Measurements from ENCODE around the gene CHKB.

CHKB gene

GRCh38 chr22:50581950-50582492 is 628 bp downstream of the CHKB start:
- in situ Hi-C loops (cut with HindIII; ENCODE audit: low pct_unique_long_range_greater_than_20kb, low sequenced_read_pairs), result no loop called here
- peak in 1 of 2 experiments; percentile 10 for DNase-seq (ENCODE audit: low read depth in 1 of 2, low spot score in 1 of 2)
- no peak for TF ChIP-seq JUND (IDR thresholded peaks at IDR 0.05; ENCODE audit: low read depth)

GRCh38 chr22:50581031-50581949 is 1.4 kb downstream of the CHKB start:
- TF ChIP-seq JUND (IDR thresholded peaks at IDR 0.05; ENCODE audit: low read depth), result no peak
- DNase-seq (ENCODE audit: low read depth in 1 of 2, low spot score in 1 of 2), result no peak
- in situ Hi-C loops (cut with HindIII; ENCODE audit: low pct_unique_long_range_greater_than_20kb, low sequenced_read_pairs), result no loop called here

GRCh38 chr22:50579752-50580151 is 2.9 kb downstream of the CHKB start:
- DNase-seq (ENCODE audit: low read depth in 1 of 2, low spot score in 1 of 2), result no peak
- no peak for TF ChIP-seq JUND (IDR thresholded peaks at IDR 0.05; ENCODE audit: low read depth)
- in situ Hi-C loops (cut with HindIII; ENCODE audit: low pct_unique_long_range_greater_than_20kb, low sequenced_read_pairs), result no loop called here

- no peak for DNase-seq (ENCODE audit: low read depth in 1 of 2, low spot score in 1 of 2)
- no peak for TF ChIP-seq JUND (IDR thresholded peaks at IDR 0.05; ENCODE audit: low read depth)
- in situ Hi-C loops (cut with HindIII; ENCODE audit: low pct_unique_long_range_greater_than_20kb, low sequenced_read_pairs), result no loop called here
These were observed 3.8 kb downstream of the CHKB start for GRCh38 chr22:50578776-50579310.

- DNase-seq (ENCODE audit: low read depth in 1 of 2, low spot score in 1 of 2), result no peak
- no peak for TF ChIP-seq JUND (IDR thresholded peaks at IDR 0.05; ENCODE audit: low read depth)
- in situ Hi-C loops (cut with HindIII; ENCODE audit: low pct_unique_long_range_greater_than_20kb, low sequenced_read_pairs), result no loop called here
These were observed 4.5 kb downstream of the CHKB start, which contains the start of gene CPT1B for GRCh38 chr22:50577987-50578775. Gene CPT1B (minus strand): TSS chr22:50578427. CDS start chr22:50577915, 512 bp downstream.

GRCh38 chr22:50577697-50577986 is 5.0 kb downstream of the CHKB start:
- in situ Hi-C loops (cut with HindIII; ENCODE audit: low pct_unique_long_range_greater_than_20kb, low sequenced_read_pairs), result no loop called here

GRCh38 chr22:50576806-50577696 is 5.6 kb downstream of the CHKB start:
- in situ Hi-C loops (cut with HindIII; ENCODE audit: low pct_unique_long_range_greater_than_20kb, low sequenced_read_pairs), result no loop called here
- DNase-seq (ENCODE audit: low read depth in 1 of 2, low spot score in 1 of 2), result no peak

More at GRCh38 chr22:50577697-50577986, 5.0 kb downstream of the CHKB start:
- no peak for TF ChIP-seq JUND (IDR thresholded peaks at IDR 0.05; ENCODE audit: low read depth)
- DNase-seq (ENCODE audit: low read depth in 1 of 2, low spot score in 1 of 2), result no peak

GRCh38 chr22:50576070-50576469 is 6.6 kb downstream of the CHKB start:
- peak in 1 of 2 experiments; percentile 62 for DNase-seq (ENCODE audit: low read depth in 1 of 2, low spot score in 1 of 2)
- in situ Hi-C loops (cut with HindIII; ENCODE audit: low pct_unique_long_range_greater_than_20kb, low sequenced_read_pairs), result no loop called here
- TF ChIP-seq JUND (IDR thresholded peaks at IDR 0.05; ENCODE audit: low read depth), result no peak

More at GRCh38 chr22:50576806-50577696, 5.6 kb downstream of the CHKB start:
- no peak for TF ChIP-seq JUND (IDR thresholded peaks at IDR 0.05; ENCODE audit: low read depth)

- in situ Hi-C loops (cut with HindIII; ENCODE audit: low pct_unique_long_range_greater_than_20kb, low sequenced_read_pairs), result no loop called here
- no peak for TF ChIP-seq JUND (IDR thresholded peaks at IDR 0.05; ENCODE audit: low read depth)
- no peak for DNase-seq (ENCODE audit: low read depth in 1 of 2, low spot score in 1 of 2)
These were observed 7.2 kb downstream of the CHKB start for GRCh38 chr22:50575426-50575941.

- no peak for TF ChIP-seq JUND (IDR thresholded peaks at IDR 0.05; ENCODE audit: low read depth)
- DNase-seq (ENCODE audit: low read depth in 1 of 2, low spot score in 1 of 2), result no peak
- in situ Hi-C loops (cut with HindIII; ENCODE audit: low pct_unique_long_range_greater_than_20kb, low sequenced_read_pairs), result no loop called here
These were observed 8.3 kb downstream of the CHKB start for GRCh38 chr22:50574383-50574755.

GRCh38 chr22:50573491-50574382 is 8.9 kb downstream of the CHKB start:
- TF ChIP-seq JUND (IDR thresholded peaks at IDR 0.05; ENCODE audit: low read depth), result no peak
- DNase-seq (ENCODE audit: low read depth in 1 of 2, low spot score in 1 of 2), result no peak
- in situ Hi-C loops (cut with HindIII; ENCODE audit: low pct_unique_long_range_greater_than_20kb, low sequenced_read_pairs), result no loop called here
